Heart right ventricle (tissue), 16 donors: Measurements from ENCODE around the gene ZNF532. TPM values are rescaled to one million over a fixed set of nuclear protein-coding genes. Genes with fewer than 3 reads are reported as not detected.
A peak's percentile ranks its signal among the peaks of the same experiment; 100 is the strongest.

Source experiments
- ATAC-seq, 8 donors: fragments of 200-7000 bp; cut with Tn5 transposase; one replicate each; pipeline ENCODE4 v1.9.1; 2020; ENCODE audit warnings: mild to moderate bottlenecking in 8 of 8, moderate library complexity in 8 of 8, moderate number of reproducible peaks in 1 of 8
- DNase-seq, 2 donors: peaks; one replicate each; pipeline ENCODE4 v3.0.0-alpha.2; 2020
- H3K27ac ChIP-seq, 10 donors: fragments of 200-600 bp; sonication (generic) in 2 of 10; one replicate each; pipeline versions ENCODE4 v1.5.0 to v1.8.0; 2020 to 2022; ENCODE audit warnings: mild to moderate bottlenecking in 3 of 10
- H3K27me3 ChIP-seq, 7 donors: fragments of 200-600 bp; one replicate each; pipeline ENCODE4 v1.8.0; 2021 to 2022; ENCODE audit warnings: mild to moderate bottlenecking in 2 of 7
- H3K36me3 ChIP-seq, 9 donors: fragments of 200-600 bp; sonication (generic) in 1 of 9; one replicate each; pipeline versions ENCODE4 v1.5.0 to v1.8.0; 2020 to 2022; ENCODE audit warnings: mild to moderate bottlenecking in 2 of 9
- H3K4me1 ChIP-seq, 9 donors: fragments of 200-600 bp; sonication (generic) in 1 of 9; one replicate each; pipeline versions ENCODE4 v1.5.0 to v1.8.0; 2020 to 2022; ENCODE audit warnings: mild to moderate bottlenecking in 4 of 9
- H3K4me3 ChIP-seq, 10 donors: fragments of 200-600 bp; sonication (generic) in 2 of 10; one replicate each; pipeline versions ENCODE4 v1.5.0 to v1.8.0; 2020 to 2022; ENCODE audit warnings: mild to moderate bottlenecking in 7 of 10, moderate library complexity in 2 of 10
- H3K9me3 ChIP-seq, 11 donors: fragments of 200-600 bp in 10 of 11; sonication (generic) in 2 of 11; one replicate each; pipeline versions ENCODE4 v1.5.0 to v1.8.0; 2013 to 2022; ENCODE audit warnings: mild to moderate bottlenecking in 2 of 11, control low read depth in 1 of 11, moderate library complexity in 1 of 11
- CTCF ChIP-seq, 9 donors: fragments of 200-600 bp; sonication (generic) in 2 of 9; IDR thresholded peaks; one replicate each; pipeline versions ENCODE4 v1.5.0 to v1.8.0; 2021 to 2022; ENCODE audit warnings: antibody characterized with exemption in 9 of 9, mild to moderate bottlenecking in 5 of 9, moderate library complexity in 1 of 9
- WGBS, 2 donors: extraction: QIAGEN DNeasy Blood & Tissue Kit; methylation state at CpG; one replicate each; pipeline ENCODE4 v1.1.7; 2013; ENCODE audit warnings: inconsistent platforms in 1 of 2; 5-methylcytosine and 5-hydroxymethylcytosine counted together
- intact Hi-C, 10 donors: fragments of 100-400 bp; cut with DNase I; formaldehyde crosslinking; loops; one replicate each; pipeline versions ENCODE4 v1.11.1 to v1.14.2; 2022
- polyA plus RNA-seq, 2 donors: library from polyadenylated mRNA; stranded (reverse); fragments of 200-250 nt; gene quantifications; one replicate each; pipeline ENCODE4 v1.2.3, GENCODE V29; 2013
- total RNA-seq, 10 donors: library from RNA; stranded (reverse); fragmentation: NEBNext Ultra II Directional in 3 of 10; extraction: Animal tissue kit (Norgen Biotek cat#: 25700) in 3 of 10; gene quantifications; one replicate each; pipeline versions ENCODE4 v1.2.1 to v1.2.4, GENCODE V29; 2021 to 2023
- donor health status: Arrhythmogenic right ventricular cardiomyopathy.
- donor health status: ischemic (EF 13 %, LVEDD 7.1; RV severe dilation, severe dysfunction).
- donor health status: healthy with polysubstance abuse.
- donor health status: DM: no; HTN: yes; CAD: no.
- donor health status: DM: no; HTN: no; CAD: no.
- donor health status: ischemic (EF 25% LVEDD 6.9; RV normal size, moderate dysfunction).
- donor health status: ischemic (EF 25% LVEDD 5.7; RV mildly dilated, moderate dysfunction).
- donor health status: healthy.
- donor health status: DM: yes; HTN: yes; CAD: no.
- donor health status: Ischemic cardiomyopathy.
- donor health status: ischemic (EF 35%, LVEDD 5.7; RV mildly dilated, moderate dysfunction).
- donor health status: nonischemic (EF 11% LVEDD 7.7; RV severe dilation, severe dysfunction).
- donor health status: DM: yes; HTN: yes; CAD: no.
- donor health status: PGD.
- donor health status: ischemic (EF 29% LVEDD 5.4; RV normal size, mild dysfunction).
- donor health status: nonischemic (EF 23%, LVEDD 6.1; RV moderate dilation, normal function).

Gene ZNF532
- total and polyA plus RNA-seq, 12 donors: 13.8 to 71.4 (median 64.6) TPM

GRCh38 chr18:58865033-58865590 lies 435 bp downstream of the ZNF532 start:
- Histone ChIP-seq H3K27ac (peak overlapping the region in 9 of 10 donors; percentile 93 to 100 (median 98)), H3K36me3 (peaks cover 0 to 36% (median 10%) of the 10 kb centered on the region in 9 donors), H3K27me3 (no peaks in the 10 kb centered on the region), H3K4me3 (peak overlapping the region in 8 of 10 donors; percentile 49 to 68 (median 58)), H3K9me3 (no peaks in the 10 kb centered on the region), H3K4me1 (peaks cover 23 to 92% (median 66%) of the 10 kb centered on the region in 9 donors)
- no peak for TF ChIP-seq CTCF (IDR thresholded peaks at IDR 0.05)
- DNase-seq (no peak), ATAC-seq (no peak)
- WGBS, 2 donors: 34 to 47% methylated on average over 4 of the region's 4 CpGs
- intact Hi-C loops: loop anchor here in 2 of 10 donors (5.0 to 10.0 kb wide), 3 partner anchors 80 to 192 kb away; no protein-coding TSS in a partner anchor

DNA sequence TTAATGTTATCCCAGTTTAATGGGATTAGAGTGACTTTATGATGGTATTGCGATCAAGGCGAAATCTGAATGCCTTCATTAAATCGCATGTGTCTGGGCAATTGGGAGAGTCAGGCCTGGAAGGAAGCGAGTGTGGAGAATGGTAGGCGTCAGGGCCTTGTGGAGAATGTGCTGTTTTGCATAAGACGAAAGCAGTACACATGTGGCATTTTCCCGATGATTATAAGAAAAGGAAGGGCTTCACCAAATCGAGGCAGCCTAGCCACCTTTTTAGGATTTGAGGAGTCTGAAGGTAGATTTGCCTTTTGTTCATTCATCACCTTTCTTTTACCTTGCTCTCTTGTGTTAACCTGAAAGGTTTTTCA lies 1.0 kb downstream of the ZNF532 start:
- Histone ChIP-seq H3K27ac (peak overlapping the region; percentile 3 to 100 (median 98)), H3K36me3 (peaks cover 0 to 40% (median 10%) of the 10 kb centered on the region in 9 donors), H3K4me3 (peak overlapping the region in 8 of 10 donors; percentile 5 to 60 (median 38)), H3K4me1 (peaks cover 23 to 91% (median 61%) of the 10 kb centered on the region in 9 donors), H3K27me3 (no peaks in the 10 kb centered on the region), H3K9me3 (no peaks in the 10 kb centered on the region)
- ATAC-seq: no peak
- TF ChIP-seq CTCF (IDR thresholded peaks at IDR 0.05): no peak
- intact Hi-C loops: loop anchor here in 2 of 10 donors (5.0 to 10.0 kb wide), 3 partner anchors 81 to 192 kb away; no protein-coding TSS in a partner anchor
- WGBS, 2 donors: 61 to 62% methylated on average over 8 of the region's 8 CpGs
- no peak for DNase-seq

DNA sequence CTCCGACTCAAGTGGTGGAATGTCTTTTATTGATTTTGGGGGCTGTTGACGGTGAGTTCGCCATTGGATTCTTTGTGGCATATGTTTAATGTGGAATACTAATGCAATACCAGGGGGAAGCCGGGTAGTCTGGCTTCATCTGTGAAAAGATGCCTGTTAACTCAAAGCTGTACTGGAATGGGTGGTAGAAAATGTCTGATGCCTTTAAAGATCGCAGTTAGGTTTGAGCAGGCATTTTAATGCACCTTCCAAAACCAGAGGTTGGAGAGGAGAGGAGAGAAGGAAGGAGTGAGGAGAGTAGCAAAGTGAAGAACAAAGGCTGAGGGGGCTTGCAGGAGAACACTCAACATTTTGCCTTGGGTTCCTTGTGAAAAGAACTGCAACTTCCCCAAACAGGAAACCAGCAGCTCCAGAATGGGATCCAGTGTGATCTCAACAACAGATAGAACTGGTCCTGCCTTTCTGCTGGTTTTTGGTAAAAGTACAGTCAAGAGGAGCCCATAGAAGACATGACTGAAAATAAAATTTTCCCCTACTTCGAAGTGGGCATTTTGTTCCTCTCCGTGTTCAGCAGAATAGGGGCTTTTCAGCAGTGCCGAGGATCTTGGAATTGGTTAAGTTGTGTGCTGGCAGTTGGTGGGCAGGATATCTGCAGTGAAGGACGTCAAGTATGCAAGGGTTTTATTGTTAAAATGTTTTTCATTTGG lies 1.5 kb downstream of the ZNF532 start:
- H3K27ac ChIP-seq: peak overlapping the region; percentile 3 to 100 (median 97)
- intact Hi-C loops: loop anchor here in 2 of 10 donors (5.0 to 10.0 kb wide), 3 partner anchors 81 to 191 kb away; no protein-coding TSS in a partner anchor
- H3K4me3 ChIP-seq: peak overlapping the region in 8 of 10 donors; percentile 5 to 60 (median 24)
- no peak for ATAC-seq
- peaks cover 23 to 90% (median 59%) of the 10 kb centered on the region in 9 donors for H3K4me1 ChIP-seq
- no peak for TF ChIP-seq CTCF (IDR thresholded peaks at IDR 0.05)
- H3K9me3 ChIP-seq: no peaks in the 10 kb centered on the region
- DNase-seq: no peak
- H3K36me3 ChIP-seq: peaks cover 0 to 45% (median 10%) of the 10 kb centered on the region in 9 donors
- H3K27me3 ChIP-seq: no peaks in the 10 kb centered on the region
- WGBS, 2 donors: 48 to 49% methylated on average over 9 of the region's 9 CpGs

GRCh38 chr18:58866773-58867150 lies 2.1 kb downstream of the ZNF532 start:
- ATAC-seq (no peak), DNase-seq (no peak)
- intact Hi-C loops: loop anchor here in 2 of 10 donors (5.0 to 10.0 kb wide), 3 partner anchors 82 to 191 kb away; no protein-coding TSS in a partner anchor
- no peaks in the 10 kb centered on the region for H3K9me3 ChIP-seq
- H3K4me1 ChIP-seq: peaks cover 21 to 90% (median 58%) of the 10 kb centered on the region in 9 donors
- no peaks in the 10 kb centered on the region for H3K27me3 ChIP-seq
- WGBS, 2 donors: 55 to 58% methylated on average over 6 of the region's 6 CpGs
- H3K27ac ChIP-seq: peak overlapping the region in 9 of 10 donors; percentile 63 to 100 (median 98)
- TF ChIP-seq CTCF (IDR thresholded peaks at IDR 0.05): no peak
- peaks cover 0 to 51% (median 10%) of the 10 kb centered on the region in 9 donors for H3K36me3 ChIP-seq
- H3K4me3 ChIP-seq: peak overlapping the region in 8 of 10 donors; percentile 5 to 60 (median 24)
